HG03521 (cell line): ENCODE measurements around the gene FGF3.

ENCODE experiments used
- ATAC-seq: cut with Tn5 transposase; IDR thresholded peaks from one replicate; pipeline ENCODE4 v1.9.1; 2021; ENCODE audit warnings: mild to moderate bottlenecking, moderate library complexity; ENCODE audit not compliant: unreplicated experiment

FGF3 gene

DNA sequence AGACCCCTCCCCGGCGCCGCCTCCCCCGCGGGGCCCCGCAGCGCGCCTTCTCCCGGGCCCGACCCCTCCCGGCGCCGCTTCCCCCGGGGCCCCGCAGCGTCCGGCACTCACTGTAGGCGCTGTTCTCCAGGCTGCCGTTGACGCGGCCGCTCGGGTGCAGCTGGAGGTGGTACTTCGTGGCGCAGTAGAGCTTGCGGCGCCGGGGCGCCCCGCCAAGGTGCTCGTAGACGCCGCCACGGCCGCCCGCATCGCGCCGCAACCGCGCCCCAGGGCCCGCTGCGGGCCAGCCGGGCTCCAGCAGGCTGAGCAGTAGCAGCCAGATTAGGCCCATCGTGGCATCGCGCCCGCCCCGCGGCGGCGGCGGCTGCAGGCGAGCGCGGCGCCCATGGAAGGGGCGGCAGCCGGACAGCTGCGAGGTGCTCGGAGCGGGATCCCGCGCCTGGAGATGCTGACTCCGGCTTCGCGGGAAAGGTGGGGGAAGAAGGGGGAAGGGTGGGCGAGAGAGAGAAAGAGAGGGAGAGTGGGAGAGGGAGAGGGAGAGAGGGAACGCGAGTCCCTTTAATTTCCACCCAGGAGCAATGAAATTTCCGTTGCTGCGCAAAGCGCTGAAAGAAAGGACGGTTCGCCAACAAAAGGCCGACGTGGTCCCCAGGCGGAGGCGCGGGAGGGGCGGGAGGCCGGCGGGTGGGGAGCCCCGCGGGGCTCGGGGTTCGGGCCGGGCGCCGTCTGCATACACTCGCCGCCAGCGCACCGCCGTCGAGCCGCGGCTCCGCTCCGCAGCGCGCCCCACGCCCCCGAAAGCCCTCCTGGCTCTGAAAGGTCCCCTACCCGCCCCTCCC, at the start of gene FGF3:
FGF3 (minus strand) TSS at position 814 of the 839 bp plus-strand sequence; CDS start at position 331, 483 bp downstream.
- ATAC-seq, result no peak

DNA sequence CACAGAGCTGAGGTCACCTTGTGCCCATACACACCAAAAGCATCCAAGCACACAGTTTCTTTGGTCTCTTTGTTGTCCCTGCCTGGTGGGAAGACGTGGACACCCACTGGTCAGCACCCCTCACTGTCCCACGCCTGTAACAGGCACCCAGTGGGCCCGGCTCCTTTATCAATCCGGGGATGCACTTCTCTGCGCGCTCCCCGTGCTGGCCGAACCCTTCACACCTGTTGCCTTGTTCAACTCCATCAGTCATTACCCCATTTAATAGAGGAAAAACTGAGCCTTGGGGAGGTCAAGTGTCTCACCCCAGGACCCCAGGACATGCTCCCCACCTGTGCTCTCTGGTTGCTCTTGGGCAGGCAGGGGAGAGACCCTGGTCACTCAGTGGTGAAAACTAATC, 49.7 kb upstream of the FGF3 start:
- no peak for ATAC-seq

DNA sequence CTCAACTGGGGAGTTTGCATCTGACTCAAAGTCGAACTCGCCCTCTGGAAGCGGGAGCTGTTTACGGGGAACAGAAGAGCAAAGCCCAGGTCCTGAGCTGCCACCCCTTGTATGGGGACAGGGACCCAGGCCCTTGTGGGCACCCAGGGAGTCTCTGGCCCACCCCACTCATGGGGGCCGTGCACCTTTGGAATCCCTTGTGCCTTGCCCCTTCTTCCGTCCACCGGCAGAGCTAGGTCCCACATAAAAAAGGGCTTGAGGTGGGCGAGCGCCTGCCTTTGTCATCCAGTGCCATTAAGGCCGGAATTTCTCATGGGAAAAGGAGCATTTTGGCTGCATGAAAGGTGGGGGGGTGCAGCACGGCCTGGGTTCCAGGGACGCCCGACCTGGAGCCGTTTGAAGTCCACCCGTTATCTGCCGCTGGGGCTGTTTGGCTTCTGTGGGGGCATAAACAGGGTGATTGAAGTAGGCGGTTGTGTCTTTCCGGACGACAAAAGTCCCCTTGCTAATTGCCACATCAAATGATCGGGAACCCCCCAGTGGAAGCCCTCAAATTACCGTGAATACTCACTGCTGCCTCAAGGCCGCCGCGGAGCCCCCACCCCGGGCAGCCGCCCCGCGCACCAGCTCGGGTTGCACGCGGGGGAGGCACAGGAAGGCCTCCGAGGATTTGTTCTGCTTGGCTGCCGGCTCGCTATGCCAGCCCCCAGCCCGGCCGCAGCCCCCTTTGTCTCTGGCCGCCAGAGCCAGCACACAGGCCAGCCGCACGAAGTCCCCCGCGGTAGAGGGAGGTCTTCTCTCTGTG, 49.0 kb upstream of the FGF3 start:
- no peak for ATAC-seq

DNA sequence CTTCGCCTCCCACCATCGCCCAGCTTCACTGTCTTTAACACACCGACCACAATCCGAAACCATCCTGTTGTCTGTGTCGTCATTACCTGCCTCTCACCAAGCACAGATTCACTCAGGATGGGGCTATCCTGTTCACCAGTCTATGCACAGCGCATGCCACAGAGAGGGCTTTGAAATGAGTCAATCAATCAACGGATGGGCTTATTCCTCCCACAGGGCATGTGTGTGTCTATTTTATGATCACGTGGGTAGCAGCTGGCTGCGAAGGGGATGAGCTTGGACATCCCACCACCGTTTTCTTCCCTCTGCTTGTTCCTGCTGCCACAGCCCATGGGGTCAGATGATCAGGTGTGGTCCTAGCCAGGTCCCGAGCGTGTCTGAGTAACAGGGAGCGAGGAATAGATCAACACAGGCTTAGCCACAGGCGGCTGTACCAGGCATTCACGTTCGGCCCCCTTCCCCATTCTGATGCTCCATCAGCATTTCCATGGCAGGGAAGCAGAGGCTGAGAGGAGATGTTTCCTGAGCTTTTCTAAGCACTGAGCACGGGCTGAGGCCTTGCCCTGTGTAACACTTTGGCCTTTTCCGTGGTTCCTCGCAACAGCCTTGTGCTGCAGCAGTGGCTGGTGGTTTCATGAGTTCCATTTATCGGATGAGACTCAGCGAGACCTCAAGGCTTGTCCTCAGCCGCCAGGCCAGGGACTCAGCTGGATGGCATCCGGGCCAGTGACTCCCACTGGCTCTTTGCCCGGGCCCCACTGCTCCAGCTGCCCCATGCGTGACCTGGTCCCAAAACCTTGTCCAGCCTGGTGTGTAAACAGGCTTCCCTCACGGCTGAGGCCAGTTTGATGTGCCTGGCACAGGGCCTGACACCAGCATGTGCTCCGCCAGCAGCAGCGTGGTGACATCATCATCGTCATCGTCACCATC, 48.1 kb upstream of the FGF3 start:
- ATAC-seq, result no peak

DNA sequence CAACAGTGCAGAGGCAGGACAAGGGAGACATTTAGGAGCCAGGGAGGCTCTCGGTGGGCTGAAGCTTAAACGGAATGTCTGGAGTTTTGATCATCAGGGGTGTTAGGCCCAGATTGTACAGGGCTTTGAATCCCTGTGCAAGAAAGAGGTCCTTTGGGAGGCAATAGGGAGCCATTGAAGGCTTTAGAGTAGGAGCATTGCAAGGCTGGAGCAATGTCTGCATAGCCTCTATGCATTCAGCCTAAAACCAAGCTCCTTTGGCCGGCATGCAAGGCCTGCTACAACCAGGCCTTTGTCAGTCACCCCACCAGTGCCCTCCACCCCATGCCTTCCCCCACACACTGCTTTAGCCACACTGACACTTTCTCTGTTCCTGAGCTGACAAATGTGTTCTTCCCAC, 47.4 kb upstream of the FGF3 start:
- ATAC-seq, result no peak

DNA sequence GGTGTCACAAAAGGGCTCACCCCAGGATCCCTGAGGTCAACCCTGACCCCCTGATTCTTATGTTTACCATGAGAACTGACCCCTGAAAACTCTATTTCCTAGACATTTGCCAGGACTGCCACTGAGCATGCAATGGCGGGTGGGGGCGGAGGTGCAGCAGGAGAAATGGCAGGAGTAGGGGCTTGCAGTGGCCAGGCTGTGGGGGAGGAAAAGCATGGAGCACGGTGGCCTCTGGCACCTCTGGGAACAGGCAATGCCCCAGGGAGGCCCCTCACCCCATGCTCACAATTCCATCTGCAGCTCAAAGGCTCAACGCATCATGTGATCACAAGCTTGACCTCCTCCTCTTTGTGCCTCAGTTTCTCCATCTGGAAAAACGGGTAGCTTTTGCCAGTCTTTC, 46.5 kb upstream of the FGF3 start:
- no peak for ATAC-seq

DNA sequence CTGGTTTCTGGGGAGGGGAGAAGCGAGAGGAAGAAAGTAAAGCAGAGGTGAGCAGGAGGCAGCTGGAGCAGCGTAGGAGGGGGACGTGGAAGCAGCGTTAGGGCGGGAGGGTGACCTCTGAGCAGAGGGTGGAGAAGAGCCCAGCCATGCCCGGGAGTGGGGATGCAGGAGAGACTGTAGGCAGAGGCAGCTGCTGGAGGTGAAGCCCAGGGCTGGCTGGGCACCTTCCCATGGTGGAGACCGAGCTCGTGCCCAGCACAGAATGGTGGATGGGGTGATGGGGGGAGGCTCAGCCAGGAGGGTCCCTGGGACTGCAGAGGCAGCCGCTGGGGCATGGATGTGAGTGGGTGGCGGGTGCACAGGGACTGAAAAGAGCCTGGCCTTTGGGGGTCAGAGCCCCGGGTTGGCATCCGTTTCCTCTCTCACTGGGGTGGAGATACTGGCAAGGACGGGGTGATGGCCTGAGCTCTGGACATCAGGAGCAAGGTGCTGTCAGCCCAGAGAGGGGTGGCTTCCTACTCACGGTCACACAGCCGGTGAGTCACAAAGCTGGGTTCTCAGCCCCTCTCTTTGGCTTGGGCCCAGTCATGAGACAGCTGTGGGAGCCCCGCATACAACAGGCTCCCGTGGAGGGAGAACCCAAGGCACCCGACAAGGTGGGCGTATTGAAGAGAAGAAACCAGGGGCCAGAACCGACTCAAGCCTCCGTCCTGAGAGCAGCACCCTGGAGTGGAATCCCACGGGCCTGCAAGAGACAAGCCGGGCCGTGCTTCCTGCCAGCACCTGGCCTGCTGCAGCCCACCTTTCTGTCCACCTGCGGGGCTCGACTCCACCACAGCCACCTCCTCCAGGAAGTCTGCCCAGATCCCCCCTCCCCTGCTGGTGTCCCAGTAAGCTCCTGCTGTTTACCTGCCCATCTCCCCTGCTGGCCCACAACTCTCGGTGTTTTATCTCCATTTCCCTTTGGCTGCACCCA, 45.8 kb upstream of the FGF3 start:
- ATAC-seq, result no peak

DNA sequence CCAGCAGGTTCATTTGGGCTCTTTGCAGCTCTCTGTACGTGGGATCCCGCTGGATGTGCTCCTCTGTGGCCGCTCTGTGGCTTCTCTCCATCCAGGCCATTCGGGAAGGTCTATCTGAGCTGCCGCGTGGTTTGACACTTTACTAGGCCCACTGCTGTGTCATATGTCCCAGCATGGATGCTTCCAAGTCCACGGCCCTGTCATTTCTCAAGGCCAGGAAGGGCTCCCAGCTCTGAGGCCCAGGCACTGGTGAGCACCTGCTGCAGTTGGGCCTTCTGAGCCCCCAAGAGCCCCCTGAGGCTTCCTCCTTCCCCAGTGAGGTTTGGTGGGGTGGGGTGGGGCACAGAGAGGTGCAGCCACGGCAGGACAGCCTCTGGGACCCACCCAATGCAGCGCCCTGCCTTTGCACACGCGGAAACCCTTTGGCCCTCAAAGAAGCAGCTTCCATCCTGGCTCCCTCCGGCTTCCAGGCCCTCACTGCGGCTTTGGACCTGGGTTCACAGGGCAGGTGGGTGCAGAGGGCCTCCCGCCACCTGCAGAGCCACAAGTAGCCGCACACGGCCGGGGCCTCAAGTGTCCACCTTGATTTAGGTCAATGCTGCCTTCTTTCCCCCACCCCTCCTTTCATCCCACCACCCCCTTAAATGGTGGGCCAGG, 44.5 kb upstream of the FGF3 start:
- ATAC-seq, result no peak

DNA sequence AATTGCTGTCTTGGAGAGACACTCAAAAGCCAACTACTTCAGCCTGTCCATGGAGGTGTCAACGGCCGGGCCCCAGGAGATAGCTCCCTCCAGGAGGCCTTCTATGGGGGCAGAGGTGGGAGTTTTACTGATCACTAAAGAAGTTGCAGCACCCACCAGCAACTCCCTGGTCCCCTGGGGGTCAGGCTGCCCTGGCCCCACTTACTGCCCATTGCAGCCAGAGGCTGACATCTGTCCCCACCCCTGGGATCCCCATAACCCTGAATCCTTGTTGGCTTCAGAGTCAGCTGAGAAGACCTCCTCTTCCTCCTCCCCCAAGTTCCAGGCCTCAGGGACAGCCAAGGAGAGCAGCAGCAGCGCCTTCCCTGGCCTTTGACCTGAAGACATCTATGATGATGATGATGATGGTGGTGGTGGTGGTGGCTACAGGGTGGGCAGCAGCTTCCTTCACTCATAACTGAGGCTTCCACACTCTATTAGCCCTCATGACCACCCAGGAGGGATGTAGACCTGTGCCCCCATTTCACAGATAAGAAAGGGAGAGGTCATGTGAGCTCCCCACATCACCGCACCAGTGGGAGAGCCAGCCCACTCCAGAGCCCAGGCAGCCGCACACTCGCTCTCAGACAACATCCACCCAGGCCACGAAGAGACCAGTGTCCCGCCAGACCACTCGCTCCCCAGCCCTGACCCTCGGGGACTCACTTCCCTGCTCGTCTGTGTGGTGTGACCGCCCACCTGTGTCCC, 43.8 kb upstream of the FGF3 start:
- ATAC-seq, result no peak

DNA sequence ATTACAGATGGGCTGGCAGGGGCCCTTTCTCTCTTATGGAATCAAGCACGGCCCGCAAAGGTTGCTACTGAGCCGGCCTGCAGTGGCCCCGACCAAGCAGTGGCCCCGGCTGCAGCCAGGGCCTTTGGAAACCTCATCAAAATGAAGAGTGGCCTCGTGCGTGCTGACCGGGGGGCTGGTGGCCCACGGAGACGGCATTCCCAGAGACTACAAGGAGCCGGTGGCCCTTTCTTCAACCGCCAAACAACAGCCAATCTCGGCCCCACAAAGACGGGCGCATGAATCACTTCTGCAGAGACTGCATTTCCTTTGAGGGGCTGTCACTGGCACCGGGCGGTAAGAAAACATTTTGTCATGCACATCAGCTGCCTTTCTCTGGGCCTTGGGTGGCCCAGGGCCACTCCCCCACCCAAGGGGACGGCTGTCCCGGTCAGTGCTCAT, 43.1 kb upstream of the FGF3 start:
- ATAC-seq, result no peak

DNA sequence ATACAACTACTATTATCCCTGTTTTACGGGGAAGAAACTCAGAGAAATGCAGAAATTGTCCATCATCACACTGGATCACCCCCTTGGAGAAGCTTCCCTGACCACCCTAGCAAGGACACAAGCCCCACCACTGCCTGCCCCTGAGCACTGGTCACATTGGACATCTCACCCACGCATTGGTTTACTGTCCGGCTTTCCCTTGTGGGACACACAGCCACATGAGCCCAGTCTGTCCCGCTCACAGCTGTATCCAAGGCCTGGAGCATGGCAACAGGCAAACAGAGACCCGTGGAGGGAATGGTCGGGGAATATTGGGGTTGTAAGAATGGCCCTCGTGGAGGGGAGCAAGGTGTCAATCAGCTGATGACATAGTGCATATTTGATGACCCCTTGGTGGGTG, 42.7 kb upstream of the FGF3 start:
- no peak for ATAC-seq

DNA sequence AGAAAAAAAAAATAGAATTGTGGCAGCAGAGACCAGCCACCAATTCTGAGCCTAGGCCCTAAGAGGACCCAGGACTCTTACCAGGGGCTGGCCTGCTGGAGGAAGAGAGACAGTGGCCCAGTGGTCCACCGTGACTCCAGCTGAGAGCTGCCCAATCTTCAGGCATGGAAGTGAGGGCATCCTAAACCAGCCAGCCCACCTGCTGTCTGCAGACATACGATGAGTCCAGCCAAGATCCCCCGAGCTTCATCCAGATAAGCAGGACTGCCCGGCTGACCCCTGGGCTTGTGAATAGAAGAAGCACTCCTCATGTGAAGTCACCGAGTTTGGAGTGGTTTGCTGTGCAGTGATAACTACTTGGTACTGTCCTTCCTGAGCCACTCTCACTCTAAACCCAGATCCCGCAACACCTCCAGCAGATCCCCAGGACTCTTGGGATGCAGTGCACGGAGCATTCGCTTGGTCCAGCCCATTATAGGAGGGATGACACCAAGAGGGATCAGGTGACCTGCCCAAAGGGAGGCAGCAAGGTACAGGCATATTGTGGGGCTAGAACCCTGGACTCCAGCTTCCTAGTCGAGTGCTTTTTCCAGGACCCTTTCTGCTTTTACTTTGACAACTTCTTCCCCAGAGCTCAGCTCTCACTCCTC, 41.7 kb upstream of the FGF3 start:
- no peak for ATAC-seq

DNA sequence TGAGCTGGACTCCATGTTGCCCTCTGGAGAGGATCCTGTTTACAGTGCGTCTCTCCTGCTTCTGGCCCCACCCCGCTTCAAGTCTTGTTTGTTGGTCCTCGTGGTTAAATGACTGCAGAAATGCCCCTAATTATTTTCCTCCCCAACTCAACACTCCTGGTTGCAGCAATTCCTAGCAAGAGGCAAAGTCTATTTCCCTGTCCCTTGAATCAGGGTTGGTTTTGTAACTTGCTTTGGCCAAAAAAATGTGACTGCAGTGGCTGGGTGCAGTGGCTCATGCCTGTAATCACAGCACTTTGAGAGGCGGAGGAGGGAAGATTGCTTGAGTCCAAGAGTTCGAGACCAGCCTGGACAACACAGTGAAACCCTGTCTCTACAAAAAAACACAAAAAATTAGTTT, 41.0 kb upstream of the FGF3 start:
- no peak for ATAC-seq

DNA sequence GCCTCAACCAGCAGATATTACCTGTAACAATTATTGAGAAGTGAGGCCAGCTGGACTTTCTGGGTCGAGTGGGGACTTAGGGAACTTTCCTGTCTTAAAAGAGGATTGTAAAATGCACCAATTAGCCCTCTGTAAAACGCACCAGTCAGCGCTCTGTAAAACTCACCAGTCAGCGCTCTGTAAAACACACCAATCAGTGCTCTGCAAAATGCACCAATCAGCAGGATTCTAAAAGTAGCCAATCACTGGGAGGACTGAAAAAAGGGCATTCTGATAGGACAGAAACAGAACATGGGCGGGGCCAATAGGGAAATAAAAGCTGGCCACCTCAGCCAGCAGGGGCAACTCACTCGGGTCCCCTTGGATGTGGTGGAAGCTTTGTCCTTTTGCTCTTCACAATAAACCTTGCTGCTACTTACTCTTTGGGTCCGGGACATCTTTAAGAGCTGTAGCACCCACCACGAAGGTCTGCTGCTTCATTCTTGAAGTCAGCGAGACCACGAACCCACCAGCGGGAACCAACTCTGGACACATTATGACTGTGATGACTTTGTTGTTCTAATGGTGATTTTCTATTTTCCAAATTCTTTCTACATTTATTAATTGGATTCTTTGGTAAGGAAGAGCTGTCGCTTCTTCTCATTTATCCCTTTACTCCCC, 40.2 kb upstream of the FGF3 start:
- no peak for ATAC-seq

DNA sequence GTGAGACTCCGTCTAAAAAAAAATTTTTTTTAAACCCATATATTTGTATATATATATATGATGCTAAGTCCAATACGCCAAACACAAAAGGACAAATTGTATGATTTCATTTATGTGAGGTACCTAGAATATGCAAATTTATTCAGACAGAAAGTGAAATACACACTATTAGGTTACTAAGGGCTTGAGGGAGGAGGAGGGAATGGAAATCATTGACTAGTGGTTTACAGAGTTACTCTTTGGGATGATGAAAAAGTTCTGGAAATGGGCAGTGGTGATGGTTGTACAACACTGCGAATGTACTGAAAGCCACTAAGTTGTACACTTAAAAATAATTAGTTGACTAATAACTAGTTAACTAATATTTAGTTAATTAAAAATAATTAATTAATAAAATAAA, 36.2 kb upstream of the FGF3 start:
- ATAC-seq, result no peak

DNA sequence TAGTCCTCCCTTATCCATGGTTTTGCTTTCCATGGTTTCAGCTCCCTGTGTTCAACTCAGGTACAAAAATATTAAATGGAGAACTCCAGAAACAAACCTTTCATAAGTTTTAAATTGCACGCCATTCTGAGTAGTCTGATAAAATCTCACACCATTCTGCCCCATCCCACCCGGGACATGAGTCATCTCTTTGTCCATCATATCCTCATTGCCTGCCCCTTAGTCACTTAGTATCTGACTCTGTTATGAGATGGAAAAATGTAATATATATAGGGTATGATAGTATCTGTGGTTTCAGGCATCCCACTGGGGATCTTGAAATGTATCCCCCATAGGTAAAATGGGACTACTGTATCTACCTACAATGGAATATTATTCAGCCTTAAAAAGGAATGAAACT, 35.5 kb upstream of the FGF3 start:
- ATAC-seq, result no peak

DNA sequence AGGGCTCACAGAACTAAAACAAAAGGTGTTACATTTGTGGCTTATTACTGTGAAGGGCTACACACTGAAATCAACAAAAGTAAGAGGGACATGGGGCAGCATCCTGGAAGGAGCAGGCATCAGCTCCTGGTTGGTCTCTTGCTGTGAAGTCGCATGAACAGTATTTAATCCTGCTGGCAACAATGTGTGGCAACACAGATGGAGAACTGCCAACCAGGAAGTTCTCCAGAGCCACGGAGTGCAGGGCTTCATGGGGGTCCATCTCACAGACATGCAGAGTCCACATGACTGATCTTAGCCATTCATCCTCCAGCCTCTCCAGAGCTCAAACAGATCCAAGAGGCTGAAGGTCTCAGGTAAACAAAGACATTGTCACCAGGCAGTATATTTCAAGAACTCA, 32.8 kb upstream of the FGF3 start:
- no peak for ATAC-seq

DNA sequence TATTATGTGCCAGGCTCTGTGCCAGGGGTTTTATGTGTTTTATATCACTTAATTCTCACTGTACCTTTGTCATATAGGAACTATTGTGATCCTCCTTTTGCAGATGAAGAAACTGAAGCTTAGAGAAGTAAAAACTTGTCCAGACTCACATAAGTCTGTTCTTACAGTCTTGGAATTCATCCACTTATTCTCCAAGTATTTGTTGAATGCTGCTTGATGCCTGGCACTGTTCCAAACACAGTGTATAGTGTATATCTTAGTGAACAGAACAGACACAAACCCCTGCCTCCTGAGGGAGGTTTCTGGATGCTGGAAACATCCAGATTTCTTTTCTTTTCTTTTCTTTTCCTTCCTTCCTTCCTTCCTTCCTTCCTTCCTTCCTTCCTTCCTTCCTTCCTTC, 29.0 kb upstream of the FGF3 start:
- ATAC-seq, result no peak
